ENCODE measurements around the gene JMJD7.

Gene JMJD7

GRCh38 chr15:41887161-41887560, 59.3 kb downstream of the JMJD7 start:
- DNase-seq, result no peak
